Gastrocnemius medialis (tissue), 4 donors: Measurements from ENCODE around the gene ATP2C2. TPM values are rescaled to one million over a fixed set of nuclear protein-coding genes. Genes with fewer than 3 reads are reported as not detected.

Experiments
- ATAC-seq, 2 donors: fragments of 150-250 bp; one replicate each; pipeline ENCODE4 v1.9.1; 2016
- DNase-seq, 2 donors: peaks; one replicate each; pipeline ENCODE4 v3.0.0-alpha.2; 2019
- H3K27ac ChIP-seq, 4 donors: fragments of 200-600 bp; sonication (generic); 1 replicate in 1 of 4; 2 replicates in 3 of 4; pipeline ENCODE4 v1.5.1; 2016 to 2018; ENCODE audit warnings: mild to moderate bottlenecking in 2 of 4, moderate library complexity in 1 of 4
- H3K27me3 ChIP-seq, 3 donors: fragments of 200-600 bp; sonication (generic) in 2 of 3; 1 replicate in 1 of 3; 2 replicates in 2 of 3; pipeline versions ENCODE4 v1.5.1 to v1.6.0; 2016 to 2019; ENCODE audit warnings: mild to moderate bottlenecking in 1 of 3, moderate library complexity in 1 of 3
- H3K36me3 ChIP-seq, 2 donors: fragments of 200-600 bp; sonication (generic) in 1 of 2; one replicate each; pipeline ENCODE4 v1.5.1; 2017 to 2018
- H3K4me1 ChIP-seq, 2 donors: fragments of 200-600 bp; sonication (generic) in 1 of 2; one replicate each; pipeline ENCODE4 v1.5.1; 2016 to 2017; ENCODE audit warnings: mild to moderate bottlenecking in 2 of 2
- H3K4me3 ChIP-seq, 4 donors: fragments of 200-600 bp; sonication (generic) in 3 of 4; 1 replicate in 1 of 4; 2 replicates in 3 of 4; pipeline ENCODE4 v1.5.1; 2016 to 2019; ENCODE audit warnings: mild to moderate bottlenecking in 2 of 4
- H3K9me3 ChIP-seq, 3 donors: fragments of 200-600 bp; sonication (generic) in 2 of 3; 1 replicate in 1 of 3; 2 replicates in 2 of 3; pipeline ENCODE4 v1.5.1; 2016 to 2019
- CTCF ChIP-seq, 5 experiments: fragments of 450-650 bp in 3 of 5; fragments of 200-600 bp in 2 of 5; sonication (generic) in 2 of 5; IDR thresholded peaks in 4 of 5; conservative IDR thresholded peaks in 1 of 5; 1 replicate in 4 of 5; 2 replicates in 1 of 5; pipeline ENCODE4 v1.5.1; 2016 to 2019; ENCODE audit warnings: antibody characterized with exemption in 5 of 5, mild to moderate bottlenecking in 3 of 5, moderate library complexity in 3 of 5
- POLR2A ChIP-seq, 2 donors: fragments of 450-650 bp; IDR thresholded peaks; one replicate each; pipeline ENCODE4 v1.6.1; 2017; ENCODE audit warnings: antibody characterized with exemption in 2 of 2, mild to moderate bottlenecking in 2 of 2, moderate library complexity in 2 of 2
- in situ Hi-C, 4 donors: fragments of 200-750 bp; cut with MboI; loops; one replicate each; pipeline versions ENCODE4 v1.15.0 to v1.8.0; 2017; ENCODE audit warnings: low sequenced_read_pairs in 4 of 4
- intact Hi-C: fragments of 100-400 bp; cut with DNase I; formaldehyde crosslinking; loops from one replicate; pipeline ENCODE4 v1.15.1; 2023; ENCODE audit warnings: low total_unique reads
- total RNA-seq, 4 donors: library from RNA; depleted of rRNA; stranded (reverse); fragments of >200 nt; gene quantifications; one replicate each; pipeline versions ENCODE4 v1.1.0 to v1.2.3, GENCODE V29; 2016

ATP2C2 gene
- total RNA-seq, 4 donors from 2014 or later = 0.44 TPM; not detected in 3

GRCh38 chr16:84502581-84502980 is 134.2 kb downstream of the ATP2C2 start:
- peaks cover 14 to 27% of the 10 kb centered on the region in 2 donors for H3K4me1 ChIP-seq
- no peak overlapping the region for H3K27ac ChIP-seq
- ATAC-seq (no peak), DNase-seq (no peak)
- H3K27me3 ChIP-seq = no peaks in the 10 kb centered on the region
- no peak overlapping the region for H3K4me3 ChIP-seq
- in situ Hi-C loops = loop anchor here in 2 of 4 donors (25.0 kb wide), 2 partner anchors 460 to 485 kb away; no protein-coding TSS in a partner anchor
- no peaks in the 10 kb centered on the region for H3K9me3 ChIP-seq
- intact Hi-C loops = loop anchor here (5.0 kb wide), 1 partner anchor 550 kb away; the partner anchor contains the start of gene OSGIN1
- no peak for TF ChIP-seq POLR2A (IDR thresholded peaks at IDR 0.05)
- no peak for TF ChIP-seq CTCF (IDR thresholded peaks at IDR 0.05 in 4 of 5, conservative IDR thresholded peaks at IDR 0.05 in 1 of 5)
- H3K36me3 ChIP-seq = peaks cover 0 to 5% of the 10 kb centered on the region in 2 donors

GRCh38 chr16:84503751-84504395 is 135.5 kb downstream of the ATP2C2 start:
- Histone ChIP-seq H3K4me3 (peak overlapping the region; percentile 79 to 95 (median 90)), H3K36me3 (no peaks in the 10 kb centered on the region), H3K9me3 (no peaks in the 10 kb centered on the region), H3K27ac (peak overlapping the region; percentile 89 to 94 (median 92)), H3K4me1 (peaks cover 14 to 27% of the 10 kb centered on the region in 2 donors), H3K27me3 (no peaks in the 10 kb centered on the region)
- peak; percentile 1 to 2 for ATAC-seq
- intact Hi-C loops (loop anchor here (2.0 to 5.0 kb wide), 4 partner anchors 115 to 552 kb away; partner anchors contain the start of genes COTL1, OSGIN1 and TAF1C), in situ Hi-C loops (loop anchor here in 2 of 4 donors (25.0 kb wide), 2 partner anchors 458 to 483 kb away; no protein-coding TSS in a partner anchor)
- peak in 1 of 2 donors; percentile 19 for DNase-seq
- TF ChIP-seq CTCF (IDR thresholded peaks at IDR 0.05 in 4 of 5, conservative IDR thresholded peaks at IDR 0.05 in 1 of 5) (no peak), POLR2A (IDR thresholded peaks at IDR 0.05) (no peak)

- in situ Hi-C loops = loop anchor here in 2 of 4 donors (25.0 kb wide), 2 partner anchors 458 to 483 kb away; no protein-coding TSS in a partner anchor
- H3K27ac ChIP-seq = peak within 1 kb of the TSS; percentile 89 to 94 (median 92)
- no peak for TF ChIP-seq CTCF (IDR thresholded peaks at IDR 0.05 in 4 of 5, conservative IDR thresholded peaks at IDR 0.05 in 1 of 5)
- peak; percentile 75 to 76 for TF ChIP-seq POLR2A (IDR thresholded peaks at IDR 0.05)
- H3K9me3 ChIP-seq = no peaks in the 10 kb centered on the region
- H3K4me3 ChIP-seq = peak within 1 kb of the TSS; percentile 79 to 95 (median 90)
- no peaks in the 10 kb centered on the region for H3K27me3 ChIP-seq
- peaks cover 14 to 27% of the 10 kb centered on the region in 2 donors for H3K4me1 ChIP-seq
- intact Hi-C loops = loop anchor here (2.0 to 5.0 kb wide), 4 partner anchors 114 to 552 kb away; partner anchors contain the start of genes COTL1, OSGIN1 and TAF1C
- peak; percentile 97 to 98 for DNase-seq
- peak; percentile 97 to 98 for ATAC-seq
- no peaks in the 10 kb centered on the region for H3K36me3 ChIP-seq
These were observed 136.3 kb downstream of the ATP2C2 start, which contains the start of gene MEAK7 for GRCh38 chr16:84504420-84505248. MEAK7 (minus strand) TSS chr16:84504659; CDS start chr16:84498086, 6,573 bp downstream.
